BJ (cell line): ENCODE data around the gene LRRC42. TPM values are rescaled to one million over a fixed set of nuclear protein-coding genes. Genes with fewer than 3 reads are reported as not detected.
"Not testable (repeated sequence)": the region's sequence is repeated elsewhere in the genome, so short reads cannot be mapped to it uniquely, and the experiment has no call there.

Experiments used
- CTCF ChIA-PET: fragments of 350-600 bp; formaldehyde crosslinking; extraction: SDS; loops from one replicate; lab custom pipeline; 2021; ENCODE audit warnings: antibody characterized with exemption, inconsistent platforms; lab: Yijun Ruan, JAX
- POLR2A ChIA-PET: fragments of 300-600 bp; sonication (Branson Sonifier 250); formaldehyde crosslinking; extraction: SDS; loops from one replicate; lab custom pipeline; 2021; ENCODE audit warnings: antibody characterized with exemption; lab: Charles Lee
- DNase-seq: peaks from one replicate; pipeline ENCODE4 v3.0.0-alpha.2; 2011; ENCODE audit warnings: low read depth
- H3K27me3 ChIP-seq: 2 replicates; pipeline ENCODE4 v1.6.0; 2011; ENCODE audit warnings: low read length; ENCODE audit not compliant: control insufficient read depth, insufficient read depth
- H3K36me3 ChIP-seq: 2 replicates; pipeline ENCODE4 v1.5.1; 2011; ENCODE audit warnings: low read length; ENCODE audit not compliant: control insufficient read depth, insufficient read depth
- H3K4me3 ChIP-seq: 2 replicates; pipeline ENCODE4 v1.5.1; 2011; ENCODE audit warnings: low read depth, mild to moderate bottlenecking, control low read depth, low read length
- CTCF ChIP-seq: IDR thresholded peaks from 2 replicates; pipeline ENCODE4 v1.5.1; 2011; ENCODE audit warnings: low read depth, mild to moderate bottlenecking, control low read depth, inconsistent platforms, low read length, moderate library complexity; ENCODE audit not compliant: insufficient read depth
- polyA plus RNA-seq: library from polyadenylated mRNA; depleted of rRNA; stranded (reverse); fragments of >200 nt; gene quantifications from 2 replicates; pipeline ENCODE4 v1.2.3, GENCODE V29; 2011

Gene LRRC42
- polyA plus RNA-seq, 1 experiment, result 52.9 TPM

- DNase-seq, result no peak
- H3K4me3 ChIP-seq, result no peak overlapping the region
- CTCF ChIA-PET, result no interaction called here
- peaks cover 3% of the 10 kb centered on the region; the same call in 1 of the 2 replicates for H3K27me3 ChIP-seq
- POLR2A ChIA-PET, result no interaction called here
- TF ChIP-seq CTCF, result no peak
- no peaks in the 10 kb centered on the region for H3K36me3 ChIP-seq
These were observed 52.1 kb downstream of the LRRC42 start for GRCh38 chr1:53998223-53998622.

GRCh38 chr1:53999920-54000319, 53.8 kb downstream of the LRRC42 start:
- CTCF ChIA-PET, result no interaction called here
- no peak for DNase-seq
- POLR2A ChIA-PET, result no interaction called here
- Histone ChIP-seq H3K36me3 (no peaks in the 10 kb centered on the region), H3K27me3 (peaks cover 3% of the 10 kb centered on the region; the same call in 1 of the 2 replicates), H3K4me3 (no peak overlapping the region)
- TF ChIP-seq CTCF, result no peak

GRCh38 chr1:54001591-54001990, 55.4 kb downstream of the LRRC42 start:
- Histone ChIP-seq H3K27me3 (peaks cover 9% of the 10 kb centered on the region; the same call in 1 of the 2 replicates), H3K4me3 (no peak overlapping the region), H3K36me3 (no peaks in the 10 kb centered on the region)
- DNase-seq, result no peak
- CTCF ChIA-PET, result interaction anchor here (0.8 kb wide), 1 partner anchor 10 kb away, joined by 4 read pairs; no protein-coding TSS in a partner anchor
- TF ChIP-seq CTCF, result no peak
- POLR2A ChIA-PET, result no interaction called here

- Histone ChIP-seq H3K4me3 (no peak overlapping the region), H3K27me3 (peaks cover 9% of the 10 kb centered on the region; the same call in 1 of the 2 replicates), H3K36me3 (no peaks in the 10 kb centered on the region)
- DNase-seq, result no peak
- no peak for TF ChIP-seq CTCF
- ChIA-PET POLR2A (no interaction called here), CTCF (no interaction called here)
These were observed 56.5 kb downstream of the LRRC42 start for GRCh38 chr1:54002544-54003248.

- no peak for DNase-seq
- H3K36me3 ChIP-seq, result no peaks in the 10 kb centered on the region
- peaks cover 12% of the 10 kb centered on the region for H3K27me3 ChIP-seq
- H3K4me3 ChIP-seq, result no peak overlapping the region
- ChIA-PET POLR2A (no interaction called here), CTCF (no interaction called here)
- no peak for TF ChIP-seq CTCF
These were observed 57.1 kb downstream of the LRRC42 start for GRCh38 chr1:54003249-54003646.

GRCh38 chr1:54003750-54004480, 57.8 kb downstream of the LRRC42 start:
- CTCF ChIA-PET, H3K36me3 ChIP-seq, POLR2A ChIA-PET, DNase-seq, H3K4me3 ChIP-seq: not testable (repeated sequence)
- H3K27me3 ChIP-seq, result peaks cover 14% of the 10 kb centered on the region
